Duodenal mucosa (tissue), 2 donors: ENCODE data around the gene CCDC87.
A peak's percentile ranks its signal among the peaks of the same experiment; 100 is the strongest.
"Not testable (repeated sequence)": the region's sequence is repeated elsewhere in the genome, so short reads cannot be mapped to it uniquely, and the experiment has no call there.

Experiments
- H3K27ac ChIP-seq: one replicate; pipeline ENCODE4 v1.7.0; 2013; ENCODE audit warnings: low read depth, low read length
- H3K27me3 ChIP-seq, 2 donors: one replicate each; pipeline ENCODE4 v1.7.0; 2013; ENCODE audit warnings: low read length in 2 of 2, control low read depth in 1 of 2; ENCODE audit not compliant: insufficient read depth in 2 of 2, control insufficient read depth in 1 of 2
- H3K36me3 ChIP-seq, 2 donors: one replicate each; pipeline ENCODE4 v1.7.0; 2013; ENCODE audit warnings: low read length in 2 of 2, control low read depth in 1 of 2; ENCODE audit not compliant: insufficient read depth in 2 of 2, control insufficient read depth in 1 of 2
- H3K4me1 ChIP-seq, 2 donors: one replicate each; pipeline ENCODE4 v1.7.0; 2013; ENCODE audit warnings: low read length in 2 of 2, control low read depth in 1 of 2; ENCODE audit not compliant: insufficient read depth in 2 of 2, control insufficient read depth in 1 of 2
- H3K4me3 ChIP-seq, 2 donors: one replicate each; pipeline ENCODE4 v1.7.0; 2013; ENCODE audit warnings: low read length in 2 of 2, low read depth in 1 of 2
- H3K9ac ChIP-seq, 2 donors: one replicate each; pipeline ENCODE4 v1.7.0; 2013; ENCODE audit warnings: low read length in 2 of 2, low read depth in 1 of 2
- H3K9me3 ChIP-seq, 2 donors: one replicate each; pipeline ENCODE4 v1.7.0; 2013; ENCODE audit warnings: low read length in 2 of 2, control low read depth in 1 of 2; ENCODE audit not compliant: control insufficient read depth in 1 of 2

Gene CCDC87

DNA sequence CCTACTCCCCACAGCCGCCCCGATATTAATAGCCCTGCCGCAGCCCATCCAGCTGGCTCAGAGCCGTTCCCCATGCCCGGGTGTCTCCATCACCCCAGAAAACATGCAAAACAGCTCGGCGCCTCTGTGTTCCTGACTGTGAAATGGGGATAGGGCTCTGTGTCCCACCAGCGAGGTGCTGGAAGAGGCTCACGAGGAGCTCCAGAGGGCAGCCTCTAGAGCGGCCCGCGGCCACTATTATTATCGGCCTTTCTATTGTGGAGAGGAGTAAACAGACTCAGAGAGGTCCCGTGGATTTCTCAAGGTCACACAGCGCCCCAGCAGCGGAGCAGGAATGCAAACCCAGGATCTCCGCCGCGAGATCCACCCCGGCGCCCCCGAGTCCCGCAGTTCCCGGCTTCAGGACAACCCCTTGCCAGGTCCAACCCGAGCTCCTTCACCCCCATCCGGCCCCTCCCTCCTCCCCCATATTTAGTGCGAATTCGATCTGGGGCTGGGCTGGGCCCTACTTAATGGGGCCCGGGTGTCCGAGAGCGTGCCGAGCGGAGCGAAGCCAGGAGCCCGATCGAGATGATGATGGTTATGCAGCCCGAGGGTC, 46.4 kb downstream of the CCDC87 start, which contains the start of gene ACTN3:
ACTN3 (plus strand) TSS at position 536 of the 598 bp plus-strand sequence; CDS start at position 571, 35 bp downstream.
- Histone ChIP-seq H3K4me3 (peak within 1 kb of the TSS; percentile 78 to 79), H3K4me1 (peaks cover 0 to 16% of the 10 kb centered on the region in 2 donors), H3K27ac (no peak within 1 kb of the TSS), H3K9ac (peak within 1 kb of the TSS; percentile 69 to 86), H3K27me3 (no peaks in the 10 kb centered on the region), H3K9me3 (no peaks in the 10 kb centered on the region), H3K36me3 (peaks cover 0 to 11% of the 10 kb centered on the region in 2 donors)

DNA sequence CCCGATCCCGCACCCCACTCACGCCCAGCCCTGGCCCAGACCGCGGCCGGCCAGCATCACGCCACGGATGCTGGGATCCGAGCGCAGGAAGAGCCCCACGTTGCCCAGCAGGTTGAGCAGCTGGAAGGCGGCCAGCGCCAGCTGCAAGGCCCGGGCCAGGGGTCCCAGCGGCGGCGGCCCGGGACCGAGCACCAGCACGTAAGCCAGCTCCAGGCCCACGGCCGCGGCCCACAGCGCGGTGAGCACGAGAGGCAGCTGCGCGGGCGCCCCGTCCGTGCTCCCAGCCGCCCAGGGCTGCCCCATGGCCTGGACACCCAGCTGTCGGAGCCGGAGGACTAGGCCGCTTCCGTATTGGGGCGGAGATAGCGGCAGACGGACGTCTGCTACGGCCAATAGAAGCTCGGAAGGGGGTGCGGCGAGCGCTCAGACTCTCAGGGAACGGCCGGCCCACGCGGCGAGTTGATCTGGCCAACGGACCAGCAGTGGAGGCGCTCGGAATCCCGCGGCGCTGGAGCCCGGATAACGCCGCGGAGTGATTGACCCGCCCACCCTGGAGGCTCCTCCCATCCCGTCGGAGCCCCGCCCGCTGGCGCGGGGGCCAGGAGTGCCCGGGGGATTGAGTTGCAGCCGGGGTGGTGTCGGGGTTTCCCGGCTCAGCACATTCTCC, 47.0 kb downstream of the CCDC87 start, which contains the start of gene ZDHHC24:
ZDHHC24 (minus strand) TSS at position 348 of the 667 bp plus-strand sequence; CDS start at position 303, 45 bp downstream.
- peaks cover 0 to 16% of the 10 kb centered on the region in 2 donors for H3K4me1 ChIP-seq
- H3K9ac ChIP-seq: peak within 1 kb of the TSS; percentile 69 to 86
- no peaks in the 10 kb centered on the region for H3K27me3 ChIP-seq
- H3K27ac ChIP-seq: no peak within 1 kb of the TSS
- peak within 1 kb of the TSS; percentile 78 to 79 for H3K4me3 ChIP-seq
- H3K9me3 ChIP-seq: no peaks in the 10 kb centered on the region
- peaks cover 0 to 15% of the 10 kb centered on the region in 2 donors for H3K36me3 ChIP-seq

DNA sequence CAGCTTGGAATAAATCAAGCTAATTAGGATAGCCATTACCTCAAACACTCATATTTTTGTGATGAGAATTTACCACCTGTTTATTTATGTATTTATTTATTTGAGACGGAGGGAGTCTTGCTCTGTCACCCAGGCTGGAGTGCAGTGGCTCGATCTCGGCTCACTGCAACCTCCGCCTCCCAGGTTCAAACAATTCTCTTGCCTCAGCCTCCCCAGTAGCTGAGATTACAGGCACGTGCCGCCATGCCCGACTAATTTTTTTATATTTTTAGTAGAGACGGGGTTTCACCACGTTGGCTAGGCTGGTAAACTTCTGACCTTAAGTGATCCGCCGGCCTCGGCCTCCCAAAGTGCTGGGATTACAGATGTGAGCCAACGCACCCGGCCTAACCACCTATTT, 47.9 kb downstream of the CCDC87 start:
- H3K9ac ChIP-seq: peak overlapping the region; percentile 69 to 86
- H3K4me1 ChIP-seq: peaks cover 0 to 16% of the 10 kb centered on the region in 2 donors
- not testable (repeated sequence) for H3K27me3 ChIP-seq, H3K9me3 ChIP-seq, H3K27ac ChIP-seq
- H3K4me3 ChIP-seq: peak overlapping the region; percentile 78 to 79
- peaks cover 0 to 18% of the 10 kb centered on the region in 2 donors for H3K36me3 ChIP-seq

DNA sequence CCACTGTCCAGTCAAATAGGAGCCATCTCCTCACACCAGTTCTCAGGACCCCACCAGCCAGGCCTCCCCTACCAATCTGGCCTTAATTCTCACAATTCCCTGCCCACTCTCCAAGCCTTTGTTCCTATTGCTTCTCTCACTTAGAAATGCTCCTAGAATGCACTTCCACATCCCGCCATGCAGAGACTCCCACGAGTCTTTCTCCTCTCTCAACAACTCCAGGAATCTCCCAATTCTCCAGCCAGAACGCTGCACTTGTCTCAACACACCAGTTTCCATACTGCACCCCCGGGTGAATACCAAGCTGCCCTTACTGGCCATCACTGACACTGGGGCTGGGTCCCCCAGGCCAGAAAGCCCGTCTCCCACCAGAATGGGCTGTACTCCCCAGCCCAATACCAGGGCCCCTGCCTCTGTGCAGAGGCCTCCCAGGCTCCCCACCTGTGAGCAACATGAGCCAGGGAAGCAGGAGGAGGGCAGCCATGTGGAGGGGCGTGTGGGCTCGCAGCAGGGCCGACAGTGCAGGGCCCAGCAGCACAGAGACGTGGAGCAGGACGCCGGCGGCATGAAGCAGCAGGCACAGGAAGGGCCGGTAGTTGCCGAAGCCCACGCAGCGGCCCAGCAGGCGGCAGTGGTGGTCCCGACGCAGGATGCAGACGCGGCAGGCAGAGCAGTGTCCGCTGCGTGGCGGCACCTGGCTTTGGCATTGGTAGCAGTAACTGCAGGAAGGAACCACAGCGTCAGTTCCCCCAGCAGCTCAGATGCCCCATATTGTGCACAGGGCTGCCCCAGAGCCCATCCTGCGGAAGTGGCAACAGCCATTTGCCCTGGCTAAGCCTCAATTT, 49.4 kb downstream of the CCDC87 start:
- no peaks in the 10 kb centered on the region for H3K9me3 ChIP-seq
- H3K27me3 ChIP-seq: no peaks in the 10 kb centered on the region
- peaks cover 0 to 26% of the 10 kb centered on the region in 2 donors for H3K36me3 ChIP-seq
- no peak overlapping the region for H3K9ac ChIP-seq
- peaks cover 0 to 16% of the 10 kb centered on the region in 2 donors for H3K4me1 ChIP-seq
- H3K4me3 ChIP-seq: peak overlapping the region in 1 of 2 donors; percentile 8
- H3K27ac ChIP-seq: no peak overlapping the region

DNA sequence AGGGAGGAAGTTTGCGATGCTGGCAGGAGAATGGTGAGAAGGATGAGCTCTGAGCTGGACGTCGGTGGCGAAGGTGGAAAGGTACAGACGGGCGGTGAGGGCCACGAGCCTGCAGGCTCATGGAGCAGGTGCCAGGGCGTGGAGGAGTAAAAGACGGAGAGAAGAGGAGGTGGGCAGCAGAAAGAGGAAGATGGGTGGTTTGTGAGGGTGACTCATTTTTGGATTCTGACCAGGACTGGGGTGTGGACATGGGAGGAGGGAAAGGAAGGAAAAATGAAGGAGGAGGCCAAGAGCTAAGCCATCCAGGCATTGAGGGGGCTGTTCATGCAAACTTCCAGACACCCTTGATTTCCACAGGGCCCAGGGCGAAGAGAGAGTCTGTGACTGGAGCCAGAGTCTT, 50.5 kb downstream of the CCDC87 start:
- Histone ChIP-seq H3K36me3 (peaks cover 0 to 26% of the 10 kb centered on the region in 2 donors), H3K9me3 (no peaks in the 10 kb centered on the region), H3K27me3 (no peaks in the 10 kb centered on the region), H3K4me1 (peaks cover 0 to 16% of the 10 kb centered on the region in 2 donors), H3K9ac (no peak overlapping the region), H3K27ac (no peak overlapping the region), H3K4me3 (no peak overlapping the region)

DNA sequence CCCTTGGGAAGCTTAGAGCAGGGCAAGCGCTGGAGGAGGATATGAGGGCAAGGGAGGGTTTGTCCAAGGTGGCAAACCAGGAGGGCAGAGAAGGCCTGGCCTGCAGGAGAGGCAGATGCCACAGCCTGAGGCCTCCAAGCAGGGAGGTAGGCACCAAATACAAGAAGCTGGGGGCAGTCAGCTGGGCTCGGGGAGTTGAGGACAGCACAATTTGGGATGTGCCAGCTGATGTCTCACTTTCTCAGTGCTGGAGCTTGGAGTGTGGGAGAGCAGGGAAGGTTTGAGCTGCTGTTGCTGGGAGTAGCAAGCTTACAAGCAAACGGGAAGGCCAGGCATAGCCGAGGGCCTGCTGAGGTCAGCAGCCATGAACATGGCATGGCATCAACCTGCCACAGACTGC, 51.0 kb downstream of the CCDC87 start:
- peaks cover 0 to 26% of the 10 kb centered on the region in 2 donors for H3K36me3 ChIP-seq
- H3K27me3 ChIP-seq: no peaks in the 10 kb centered on the region
- peaks cover 0 to 16% of the 10 kb centered on the region in 2 donors for H3K4me1 ChIP-seq
- H3K9me3 ChIP-seq: no peaks in the 10 kb centered on the region
- H3K27ac ChIP-seq: no peak overlapping the region
- H3K4me3 ChIP-seq: no peak overlapping the region
- H3K9ac ChIP-seq: no peak overlapping the region

DNA sequence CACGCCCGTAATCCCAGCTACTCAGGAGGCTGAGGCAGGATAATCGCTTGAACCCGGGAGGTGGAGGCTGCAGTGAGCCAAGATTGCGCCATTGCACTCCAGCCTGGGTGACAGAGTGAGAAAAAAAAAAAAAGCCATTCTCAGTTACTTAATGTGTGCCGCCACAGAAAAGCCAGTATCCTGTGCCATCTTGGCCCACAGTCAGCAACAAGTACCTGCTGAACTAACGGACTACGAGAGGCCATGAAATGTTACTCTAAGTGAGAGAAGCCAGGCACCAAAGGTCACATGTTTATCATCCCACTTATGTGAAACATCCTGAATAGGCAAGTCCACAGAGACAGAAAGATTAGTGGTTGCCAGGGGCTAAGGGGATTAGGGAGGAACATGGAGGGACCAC, 52.3 kb downstream of the CCDC87 start:
- H3K9ac ChIP-seq, H3K27me3 ChIP-seq, H3K27ac ChIP-seq, H3K4me3 ChIP-seq, H3K9me3 ChIP-seq: not testable (repeated sequence)
- H3K36me3 ChIP-seq: peaks cover 4 to 32% of the 10 kb centered on the region in 2 donors
- peaks cover 0 to 16% of the 10 kb centered on the region in 2 donors for H3K4me1 ChIP-seq
